Stimulated activated CD8-positive, alpha-beta memory T cell treated with anti-CD3 and anti-CD28 coated beads, Interleukin-4, amount 100 ng/mL, for 48 hours (primary cell): ENCODE data around the gene ISLR.

Experiments used
- DNase-seq: peaks from one replicate; pipeline ENCODE4 v3.0.0-alpha.2; 2020

Gene ISLR

GRCh38 chr15:74173380-74174218 lies at the start of gene ISLR:
TSS of gene ISLR (plus strand) at chr15:74173710. CDS start at chr15:74174859, 1,149 bp downstream.
- DNase-seq: no peak

GRCh38 chr15:74124196-74124595 lies 49.3 kb upstream of the ISLR start:
- DNase-seq: no peak

- no peak for DNase-seq
Measured at GRCh38 chr15:74124759-74125158, 48.8 kb upstream of the ISLR start.

- DNase-seq: peak; percentile 96
Measured at GRCh38 chr15:74127255-74127953, 46.1 kb upstream of the ISLR start.

GRCh38 chr15:74127954-74128784 lies 45.3 kb upstream of the ISLR start:
- DNase-seq: peak; percentile 30

GRCh38 chr15:74128785-74129585 lies 44.5 kb upstream of the ISLR start:
- DNase-seq: no peak

- DNase-seq: no peak
Measured at GRCh38 chr15:74129586-74130154, 43.8 kb upstream of the ISLR start.

GRCh38 chr15:74130155-74130848 lies 43.2 kb upstream of the ISLR start, which contains the start of gene ISLR2:
TSS of gene ISLR2 (plus strand) at chr15:74130586. CDS start at chr15:74132755, 2,169 bp downstream.
- no peak for DNase-seq

GRCh38 chr15:74130849-74131627 lies 42.5 kb upstream of the ISLR start:
- no peak for DNase-seq

GRCh38 chr15:74131628-74132413 lies 41.7 kb upstream of the ISLR start:
- no peak for DNase-seq

GRCh38 chr15:74132681-74133651 lies 40.5 kb upstream of the ISLR start:
- peak; percentile 53 for DNase-seq

GRCh38 chr15:74133694-74134386 lies 39.7 kb upstream of the ISLR start:
- no peak for DNase-seq

- peak; percentile 57 for DNase-seq
Measured at GRCh38 chr15:74134387-74135027, 39.0 kb upstream of the ISLR start.

GRCh38 chr15:74135041-74135565 lies 38.4 kb upstream of the ISLR start:
- no peak for DNase-seq

- no peak for DNase-seq
Measured at GRCh38 chr15:74136540-74136813, 37.0 kb upstream of the ISLR start.

GRCh38 chr15:74136814-74137536 lies 36.5 kb upstream of the ISLR start:
- DNase-seq: no peak

- DNase-seq: no peak
Measured at GRCh38 chr15:74137537-74137894, 36.0 kb upstream of the ISLR start.
